NCI-H345 treated with DMSO at 0.1 percent for 48 hours (cell line): ENCODE results near the gene POLR2B.
A peak's percentile ranks its signal among the peaks of the same experiment; 100 is the strongest.
"Not testable (repeated sequence)": the region's sequence is repeated elsewhere in the genome, so short reads cannot be mapped to it uniquely, and the experiment has no call there.

Experiments used
- DNase-seq: peaks from one replicate; lab custom pipeline; 2025; ENCODE audit not compliant: unreplicated experiment; lab: John Stamatoyannopoulos, UW

POLR2B gene

DNA sequence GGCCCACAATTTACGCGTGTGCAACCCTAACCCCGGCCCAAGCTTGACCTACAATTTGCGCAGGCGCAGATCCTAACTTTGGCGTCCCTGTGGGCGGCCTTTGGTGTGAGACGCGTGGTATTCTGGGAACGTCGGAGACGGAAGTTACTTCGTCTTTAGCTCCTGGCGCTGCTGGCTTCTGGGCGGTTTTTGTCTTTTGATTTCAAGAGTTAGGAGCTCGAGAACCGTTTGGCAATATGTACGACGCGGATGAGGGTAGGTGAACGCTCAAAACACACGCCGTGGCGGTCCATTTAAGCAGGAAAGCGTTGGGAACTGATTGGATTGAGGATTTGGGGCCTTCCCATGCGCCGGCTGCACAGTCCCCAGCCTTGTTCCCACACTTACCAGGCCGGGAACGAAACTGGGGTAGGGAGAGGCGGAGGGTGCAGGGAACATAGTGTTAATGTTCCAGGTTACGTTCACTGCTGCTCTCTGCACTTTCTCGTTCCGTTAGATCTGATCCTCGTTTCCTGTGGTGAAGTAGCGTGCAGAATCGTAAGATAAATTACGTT lies at the start of gene POLR2B:
Gene POLR2B (plus strand): TSS at position 147 of the 554 bp plus-strand sequence. CDS start 90 bp downstream, at position 237.
- peak; percentile 77 for DNase-seq

DNA sequence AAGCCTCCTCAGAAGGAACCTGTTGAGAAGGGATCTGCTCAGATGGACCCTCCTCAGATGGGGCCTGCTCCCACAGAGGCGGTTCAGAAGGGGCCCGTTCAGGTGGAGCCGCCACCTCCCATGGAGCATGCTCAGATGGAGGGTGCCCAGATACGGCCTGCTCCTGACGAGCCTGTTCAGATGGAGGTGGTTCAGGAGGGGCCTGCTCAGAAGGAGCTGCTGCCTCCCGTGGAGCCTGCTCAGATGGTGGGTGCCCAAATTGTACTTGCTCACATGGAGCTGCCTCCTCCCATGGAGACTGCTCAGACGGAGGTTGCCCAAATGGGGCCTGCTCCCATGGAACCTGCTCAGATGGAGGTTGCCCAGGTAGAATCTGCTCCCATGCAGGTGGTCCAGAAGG lies 48.1 kb upstream of the POLR2B start:
- DNase-seq = no peak

DNA sequence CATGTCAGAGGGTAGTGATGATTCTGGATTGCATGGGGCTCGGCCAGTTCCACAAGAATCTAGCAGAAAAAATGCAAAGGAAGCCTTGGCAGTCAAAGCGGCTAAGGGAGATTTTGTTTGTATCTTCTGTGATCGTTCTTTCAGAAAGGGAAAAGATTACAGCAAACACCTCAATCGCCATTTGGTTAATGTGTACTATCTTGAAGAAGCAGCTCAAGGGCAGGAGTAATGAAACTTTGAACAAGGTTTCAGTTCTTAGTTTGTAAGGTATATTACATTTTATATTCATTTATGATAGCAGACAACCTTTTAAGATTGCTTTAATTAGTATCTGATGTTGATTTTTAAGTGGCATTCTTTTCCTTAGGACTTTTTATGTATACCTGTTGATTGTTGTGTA lies 46.8 kb upstream of the POLR2B start:
- no peak for DNase-seq

DNA sequence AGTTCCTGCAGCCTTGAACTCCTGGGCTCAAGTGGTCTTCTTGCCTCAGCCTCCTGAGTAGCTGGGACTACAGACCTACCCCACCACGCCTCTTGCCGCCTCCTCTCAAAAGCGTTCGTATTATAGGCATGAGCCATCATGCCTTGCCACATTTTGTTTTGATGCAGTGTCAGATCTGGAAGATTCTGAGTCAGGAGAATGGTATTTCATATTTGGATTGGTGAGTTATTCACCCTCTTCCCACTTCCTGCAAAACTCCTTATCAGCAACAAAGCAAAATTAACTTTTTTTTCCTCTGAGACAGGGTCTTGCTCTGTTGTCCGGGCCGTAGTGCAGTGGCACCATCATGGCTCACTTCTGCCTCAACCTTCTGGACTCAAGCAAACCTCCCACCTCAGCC lies 41.4 kb upstream of the POLR2B start:
- DNase-seq = no peak

DNA sequence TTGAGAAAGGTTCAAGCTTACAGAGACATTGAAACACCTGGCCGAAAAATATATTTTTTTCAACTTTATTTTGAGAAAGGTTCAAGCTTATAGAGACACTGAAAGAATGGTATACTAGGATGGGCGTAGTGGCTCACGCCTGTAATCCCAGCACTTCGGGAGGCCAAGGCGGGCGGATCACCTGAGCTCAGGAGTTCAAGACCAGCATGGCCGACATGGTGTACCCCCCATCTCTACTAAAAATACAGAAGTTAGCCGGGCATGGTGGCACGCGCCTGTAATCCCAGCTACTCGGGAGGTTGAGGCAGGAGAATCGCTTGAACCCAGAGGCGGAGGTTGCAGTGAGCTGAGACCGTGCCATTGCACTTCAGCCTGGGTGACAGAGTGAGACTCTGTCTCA lies 38.9 kb upstream of the POLR2B start:
- not testable (repeated sequence) for DNase-seq

DNA sequence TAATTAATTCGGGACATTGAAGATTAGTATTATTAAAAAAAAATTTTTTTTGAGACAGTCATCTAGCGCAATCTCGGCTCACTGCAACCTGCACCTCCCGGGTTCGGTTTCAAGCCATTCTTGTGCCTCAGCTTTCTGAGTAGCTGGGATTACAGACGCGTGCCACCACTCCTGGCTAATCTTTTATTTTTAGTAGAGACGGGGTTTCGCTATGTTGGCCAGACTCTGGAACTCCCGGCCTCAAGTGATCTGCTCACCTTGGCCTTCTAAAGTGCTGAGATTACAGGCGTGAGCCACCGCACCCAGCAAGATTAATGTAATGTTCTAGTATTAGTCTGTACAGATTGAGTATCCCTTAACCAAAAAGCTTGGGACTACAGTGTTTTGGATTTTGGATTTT lies 38.3 kb upstream of the POLR2B start:
- DNase-seq = no peak

DNA sequence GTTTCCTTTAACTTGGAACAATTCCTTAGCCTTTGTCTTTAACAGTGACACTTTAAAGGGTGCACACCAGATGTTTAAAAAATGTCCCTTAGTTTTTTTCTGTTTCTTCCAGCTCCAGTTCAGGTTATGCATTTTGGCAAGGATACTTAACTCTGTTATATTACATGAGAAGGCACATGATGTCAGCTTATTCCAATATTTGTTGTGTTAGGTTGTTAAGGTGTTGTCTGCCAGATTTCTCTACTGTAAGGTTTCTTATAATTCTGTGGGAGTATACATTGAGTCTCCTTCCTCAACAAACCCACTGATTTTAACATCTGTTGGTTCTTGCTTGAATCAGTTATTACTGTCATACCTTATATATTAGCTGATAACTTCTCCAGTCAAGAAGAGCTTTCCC lies 37.7 kb upstream of the POLR2B start:
- DNase-seq = no peak

DNA sequence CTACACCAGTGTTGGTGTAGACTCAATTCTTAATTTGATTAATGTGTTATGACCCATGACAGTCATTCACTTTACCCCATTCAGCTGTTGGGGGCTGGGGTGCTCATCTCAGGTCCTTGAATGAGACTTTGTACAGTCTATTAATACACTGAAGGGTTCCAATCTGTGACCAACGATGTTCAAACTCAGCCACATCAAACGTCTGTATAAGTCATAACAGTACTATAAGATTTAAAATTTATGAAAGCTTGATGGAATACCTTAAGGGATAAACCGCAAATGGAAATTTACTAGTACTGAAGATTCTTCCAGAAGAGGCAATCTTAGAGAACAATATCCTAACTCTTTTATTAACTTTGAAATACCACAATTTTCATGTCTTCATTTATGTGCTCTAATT lies 37.3 kb upstream of the POLR2B start:
- DNase-seq = no peak

DNA sequence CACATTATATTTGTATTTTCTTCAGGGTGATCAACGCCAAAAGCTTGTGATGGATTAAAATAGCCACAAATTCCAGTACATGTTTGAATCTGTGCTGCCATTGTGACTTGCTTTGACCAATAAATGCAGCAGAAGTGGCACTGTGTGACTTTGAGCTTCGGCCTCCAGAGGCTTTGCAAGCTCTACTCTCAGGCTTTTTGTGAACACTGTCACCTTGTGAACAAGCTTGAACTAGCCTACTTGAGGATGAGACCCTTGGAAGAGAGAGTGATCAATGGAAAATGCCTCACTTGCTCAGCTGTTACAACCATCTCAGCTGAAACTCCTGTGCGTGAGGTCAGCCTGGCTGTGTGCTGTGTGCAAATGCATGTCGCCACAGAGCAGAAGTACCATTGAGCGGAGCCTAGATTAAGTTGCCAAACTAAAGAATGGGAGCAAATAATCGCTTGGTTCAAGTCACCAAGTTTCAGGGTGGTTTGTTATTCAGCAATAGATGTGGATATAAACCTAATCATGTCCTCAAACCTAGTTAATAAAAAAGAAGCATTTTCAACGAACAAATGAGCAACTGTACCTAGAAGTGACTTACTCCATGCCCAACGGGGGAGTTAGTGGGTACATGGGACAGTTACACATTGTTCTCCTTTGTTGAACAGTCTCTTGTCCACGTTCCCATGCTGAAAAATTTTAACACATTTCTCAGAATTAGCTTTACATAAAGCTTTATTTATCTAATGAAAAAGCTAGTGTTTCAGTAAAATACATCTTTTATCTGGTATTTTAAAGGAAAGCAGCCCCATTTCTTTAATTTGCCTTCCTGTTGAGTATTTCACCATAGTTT lies 24.8 kb upstream of the POLR2B start:
- no peak for DNase-seq

DNA sequence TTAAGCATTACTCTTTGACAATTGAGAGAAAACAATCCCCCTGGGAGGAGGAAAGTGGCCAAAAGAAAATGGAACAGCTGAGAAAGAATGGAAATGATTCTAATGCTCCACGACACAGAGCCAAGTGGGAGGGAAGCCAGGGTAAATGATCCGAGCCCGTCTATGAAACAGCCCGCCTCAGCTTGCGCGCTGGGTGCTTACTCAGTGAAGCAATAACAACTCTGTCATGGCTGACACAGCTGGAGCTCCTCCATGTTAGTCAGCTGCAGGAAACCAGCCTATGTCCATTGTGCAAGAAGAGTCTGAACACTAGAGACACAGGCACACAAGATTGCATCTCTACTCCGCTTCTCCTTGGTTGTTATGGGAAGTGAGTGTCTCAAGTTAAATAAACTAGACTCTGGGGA lies 20.6 kb upstream of the POLR2B start:
- peak; percentile 63 for DNase-seq

DNA sequence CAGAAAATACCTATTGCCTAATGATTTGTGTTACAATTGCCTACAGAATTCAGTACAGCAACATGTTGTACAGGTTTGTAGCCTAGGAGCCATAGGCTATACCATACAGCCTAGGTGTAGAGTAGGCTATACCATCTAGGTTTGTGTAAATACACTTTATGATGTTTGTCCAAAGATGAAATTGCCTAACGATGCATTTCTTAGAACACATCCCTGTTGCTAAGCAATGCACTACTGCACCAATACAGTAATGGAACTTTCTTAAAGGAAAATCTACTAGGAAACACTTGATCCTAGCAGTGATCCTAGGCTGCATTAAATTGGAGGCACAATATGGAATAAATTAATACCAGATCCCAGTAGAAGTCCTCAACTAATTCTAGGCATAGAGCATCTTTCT lies 19.6 kb upstream of the POLR2B start:
- DNase-seq = no peak

DNA sequence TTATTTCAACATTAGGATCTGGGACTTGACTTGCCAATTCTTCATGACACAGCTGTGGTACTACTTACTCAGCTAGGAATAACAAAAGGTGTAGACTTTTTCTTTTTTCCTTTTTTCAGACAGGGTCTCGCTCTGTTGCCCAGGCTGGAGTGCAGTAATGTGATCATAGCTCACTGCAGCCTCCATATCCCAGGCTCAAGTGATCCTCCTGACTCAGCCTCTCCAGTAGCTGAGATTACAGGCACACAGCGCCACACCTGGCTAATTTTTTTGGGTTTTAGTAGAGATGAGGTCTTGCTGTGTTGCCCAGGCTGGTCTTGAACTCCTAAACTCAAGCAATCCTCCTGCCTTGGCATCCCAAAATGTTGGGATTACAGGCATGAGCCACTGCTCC lies 17.6 kb upstream of the POLR2B start:
- DNase-seq = no peak

DNA sequence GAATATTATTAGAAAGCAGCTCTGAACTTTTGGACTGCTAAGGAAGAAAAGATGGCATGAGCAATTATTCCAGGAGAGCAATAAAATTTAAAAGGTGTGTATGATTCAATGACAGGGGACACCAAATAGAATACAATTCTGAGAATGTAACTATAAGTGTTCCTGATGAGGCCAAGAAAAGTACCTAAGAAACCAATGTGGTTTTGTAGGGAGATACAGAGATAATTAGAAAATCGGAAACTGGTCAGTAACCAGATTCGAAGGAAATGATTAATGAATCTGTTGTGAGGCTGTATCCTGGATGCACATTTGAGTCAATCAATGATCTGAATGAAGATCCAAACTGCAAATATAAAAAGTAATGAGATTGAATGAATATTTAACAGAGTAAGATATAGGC lies 7.3 kb upstream of the POLR2B start:
- no peak for DNase-seq

DNA sequence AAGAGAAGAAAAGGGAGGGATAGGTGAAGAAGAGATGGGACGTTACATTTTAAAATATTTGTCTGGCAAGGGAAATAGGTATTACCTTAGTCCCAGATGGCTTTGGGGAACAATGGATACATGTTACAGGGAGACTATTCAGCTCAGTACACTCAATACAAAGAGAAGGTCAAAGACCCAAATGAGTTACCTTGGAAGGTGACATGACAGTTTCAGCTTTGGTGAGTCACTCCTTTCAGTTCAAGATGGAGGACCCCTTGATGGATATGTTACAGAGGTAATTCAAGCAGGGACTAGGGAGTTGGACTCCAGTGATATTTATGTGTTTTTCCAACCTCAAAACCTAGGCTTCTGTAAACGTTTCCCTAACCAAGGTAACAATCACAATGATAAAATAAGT lies 6.3 kb upstream of the POLR2B start:
- no peak for DNase-seq

DNA sequence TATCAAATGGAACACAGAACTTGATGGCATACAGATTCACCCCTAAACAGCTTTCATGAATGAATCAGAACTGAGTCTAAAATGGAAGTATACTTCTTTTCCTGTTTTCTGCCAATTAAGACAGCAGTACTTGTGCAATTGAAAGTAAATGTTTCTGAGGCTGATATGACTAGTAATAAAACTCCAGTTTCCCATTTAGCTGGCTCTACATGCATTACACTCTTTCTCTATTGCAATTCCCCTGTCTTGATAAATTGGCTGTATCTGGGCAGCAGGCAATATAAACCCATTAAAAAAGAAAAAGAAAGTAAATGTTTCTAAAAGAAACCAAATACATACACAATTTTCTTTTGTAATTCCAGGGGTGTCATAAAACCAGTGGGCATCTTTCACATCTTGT lies 5.9 kb upstream of the POLR2B start:
- no peak for DNase-seq

DNA sequence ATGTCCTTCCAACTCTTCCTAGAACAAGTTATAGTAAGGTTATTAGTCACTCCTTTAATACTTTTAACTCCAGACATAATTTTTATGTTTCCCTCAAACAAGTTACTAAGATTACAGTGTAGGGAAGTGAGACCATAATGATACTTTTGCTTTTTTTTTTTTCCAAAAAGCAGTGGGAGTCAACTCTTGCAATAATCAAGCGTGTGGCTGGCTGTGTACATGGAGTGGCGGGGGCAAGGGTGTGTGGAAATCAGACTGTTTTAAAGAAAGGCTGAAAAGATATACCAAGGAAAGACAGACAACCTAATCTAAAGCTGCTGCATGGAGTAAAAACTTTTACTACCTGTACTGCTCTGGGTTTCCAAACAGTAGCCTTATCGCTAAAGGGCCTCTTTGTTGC lies 5.4 kb upstream of the POLR2B start:
- DNase-seq = no peak

DNA sequence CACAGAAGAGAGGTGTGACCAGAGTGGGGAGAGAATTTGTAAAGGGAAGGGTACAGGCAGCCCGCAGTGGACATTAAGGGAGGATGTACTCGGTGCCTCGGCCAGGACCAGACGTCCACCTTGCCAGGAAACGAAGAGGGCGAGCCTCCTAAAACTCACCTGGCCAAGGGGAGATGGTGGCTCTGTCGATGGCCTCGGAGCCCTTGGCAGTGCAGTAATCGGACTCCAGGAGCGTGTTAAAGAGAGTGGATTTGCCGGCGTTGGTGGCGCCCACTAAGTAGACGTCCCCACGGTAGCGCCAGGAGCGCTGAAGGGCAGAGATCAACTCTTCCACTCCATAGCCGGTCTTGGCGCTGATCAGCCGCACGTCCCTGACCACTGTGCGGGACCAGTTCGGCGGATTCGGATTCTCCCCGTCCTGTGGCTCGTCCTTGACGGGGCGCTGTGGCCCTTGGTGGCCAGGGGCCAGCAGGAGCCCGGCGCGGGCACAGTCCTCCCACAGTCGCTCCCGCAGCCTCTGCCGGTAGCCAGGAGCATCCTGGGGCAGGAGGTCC lies 2.3 kb upstream of the POLR2B start:
- no peak for DNase-seq

DNA sequence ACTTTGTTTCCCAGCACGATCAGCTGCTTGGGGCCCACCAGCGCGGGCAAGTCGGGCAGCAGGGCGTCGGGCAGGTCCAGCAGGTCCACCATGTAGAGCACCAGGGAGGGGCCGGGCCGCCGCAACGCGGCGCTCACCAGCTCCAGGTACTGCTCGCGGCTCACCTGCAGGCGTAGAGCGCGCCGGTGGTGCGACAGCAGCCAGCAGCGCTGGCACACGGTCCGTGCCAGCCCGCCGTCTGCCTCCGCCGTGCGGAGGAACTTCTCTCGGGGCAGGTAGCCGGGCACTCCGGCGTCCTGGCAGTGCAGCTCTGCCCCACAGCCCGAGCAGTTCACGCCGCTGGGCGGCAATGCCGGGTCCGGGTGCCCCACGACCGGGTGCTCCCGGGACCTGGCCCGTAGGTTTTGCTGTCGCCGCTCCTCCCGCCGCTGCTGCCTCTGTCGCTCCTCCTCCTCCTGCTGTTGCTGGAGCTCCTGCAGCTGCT lies 1.8 kb upstream of the POLR2B start:
- no peak for DNase-seq

DNA sequence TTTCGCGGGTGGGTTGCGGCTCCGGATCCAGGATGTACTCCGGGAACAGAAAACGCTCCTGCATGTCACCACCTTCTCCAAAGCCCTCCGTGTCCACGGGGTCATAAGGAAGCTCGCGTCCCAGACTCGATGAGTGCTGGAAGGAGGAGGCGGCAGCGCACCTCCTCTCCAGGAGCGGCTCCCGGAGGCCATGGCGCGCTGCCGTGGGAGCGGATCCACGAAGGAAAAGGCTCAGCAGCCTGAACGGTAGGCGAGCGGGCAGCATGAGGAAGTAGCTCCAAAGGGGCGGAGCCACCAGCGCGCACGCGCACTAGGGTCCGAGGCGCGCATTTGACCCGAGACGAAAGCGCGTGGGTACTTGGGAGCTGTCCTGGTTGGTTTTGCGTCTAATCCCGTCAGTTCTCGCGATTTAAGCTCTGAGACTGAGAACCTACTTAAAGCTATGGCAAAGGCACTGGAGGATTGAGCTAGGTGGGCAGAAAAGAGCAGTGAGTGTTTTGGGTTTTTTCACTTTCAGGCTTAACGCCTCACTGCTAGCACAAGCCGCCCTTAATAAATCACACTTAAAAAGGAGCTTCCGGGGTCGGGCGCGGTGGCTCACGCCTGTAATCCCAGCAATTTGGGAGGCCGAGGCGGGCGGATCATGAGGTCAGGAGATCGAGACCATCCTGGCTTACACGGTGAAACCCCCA lies 1.2 kb upstream of the POLR2B start, which contains the start of gene NOA1:
Gene NOA1 (minus strand): TSS at position 286 of the 692 bp plus-strand sequence. CDS start 21 bp downstream, at position 265.
- peak; percentile 84 for DNase-seq

DNA sequence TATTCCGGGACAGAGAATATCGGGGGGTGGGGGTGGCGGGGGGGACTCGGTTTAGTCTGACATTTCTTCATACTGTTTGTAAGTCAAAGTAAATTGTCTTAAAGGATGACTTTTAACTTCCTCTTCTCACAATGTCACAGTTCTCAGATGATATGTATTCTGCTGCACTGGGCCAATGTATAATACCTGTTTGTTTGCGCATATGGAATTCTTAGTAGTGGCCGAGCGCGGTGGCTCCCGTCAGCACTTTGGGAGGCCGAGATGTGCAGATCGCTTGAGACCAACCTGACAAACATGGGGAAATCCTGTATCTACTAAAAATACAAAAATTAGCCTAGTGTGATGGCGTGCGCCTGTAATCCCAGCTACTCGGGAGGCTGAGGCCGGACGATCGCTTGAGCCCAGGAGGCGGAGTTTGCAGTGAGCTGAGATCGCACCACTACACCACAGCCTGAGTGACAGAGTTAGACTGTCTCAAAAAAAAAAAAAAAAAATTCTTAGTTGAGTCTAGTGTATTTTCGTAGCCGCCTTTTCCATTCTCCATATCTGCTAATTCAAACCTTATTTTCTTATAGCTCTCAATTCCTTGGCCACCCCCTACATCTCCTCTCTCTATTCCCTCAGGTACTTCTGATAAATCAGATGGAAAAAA lies 851 bp downstream of the POLR2B start:
- DNase-seq = no peak

DNA sequence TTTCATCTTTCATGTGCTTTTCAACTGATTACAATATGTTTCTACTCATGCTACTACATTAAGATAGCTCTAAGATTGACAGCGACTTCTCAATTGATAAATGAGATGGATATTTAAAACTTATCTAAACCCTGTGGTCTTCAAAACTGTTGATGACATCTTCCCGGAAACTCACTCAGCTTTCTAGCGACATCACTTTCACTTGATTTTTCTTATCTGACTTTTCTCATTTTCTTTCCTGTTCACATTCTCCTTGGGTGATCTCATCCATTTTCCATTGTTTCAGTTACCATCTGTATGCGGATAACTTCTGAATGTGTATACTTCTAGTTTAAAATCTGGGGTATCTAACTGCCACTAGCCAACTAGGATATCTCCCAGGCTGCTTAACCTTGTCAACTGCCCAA lies 3.1 kb downstream of the POLR2B start:
- no peak for DNase-seq
